HCT116 (cell line): Measurements from ENCODE around the gene ATCAY. TPM values are rescaled to one million over a fixed set of nuclear protein-coding genes. Genes with fewer than 3 reads are reported as not detected.

Source experiments
- ATAC-seq: fragments of 200-7000 bp; cut with Tn5 transposase; 2 replicates; pipeline ENCODE4 v1.9.1; 2020; ENCODE audit warnings: mild to moderate bottlenecking, moderate library complexity
- BruUV-seq: library from RNA; stranded (reverse); fragments of 400-500 nt; replicated peaks from 2 replicates; lab custom pipeline; 2021; lab: Mats Ljungman, UMichigan
- CTCF ChIA-PET: fragments of 300-600 bp; sonication (Branson Sonifier 250); formaldehyde crosslinking; loops from one replicate; lab custom pipeline; 2021; ENCODE audit warnings: antibody characterized with exemption; lab: Charles Lee
- POLR2A ChIA-PET: fragments of 300-600, 350-600 bp; sonication (Branson Sonifier 250); formaldehyde crosslinking; loops from one replicate; lab custom pipeline; 2021; ENCODE audit warnings: antibody characterized with exemption; lab: Charles Lee
- RAD21 ChIA-PET, 2 experiments: fragments of 300-600 bp; sonication (Branson Sonifier 250); formaldehyde crosslinking; loops; one replicate each; lab custom pipeline; 2023; ENCODE audit warnings: low total read pairs in 2 of 2; ENCODE audit not compliant: uncharacterized antibody in 2 of 2, unreplicated experiment in 2 of 2, low non-redundant PET in 1 of 2; lab: Charles Lee
- DNase-seq: peaks from one replicate; pipeline ENCODE4 v3.0.0-alpha.2; 2010; ENCODE audit warnings: low read depth, low spot score
- H2AFZ ChIP-seq: fragments of 200-600 bp; shearing (Covaris generic), sonication (generic); 2 replicates; pipeline ENCODE4 v1.6.1; 2017; ENCODE audit warnings: low read depth, mixed run types, mixed read lengths, antibody characterized with exemption, low read length; ENCODE audit not compliant: poor library complexity, severe bottlenecking
- H3K27ac ChIP-seq: 2 replicates; pipeline ENCODE4 v1.5.1; 2012; ENCODE audit warnings: low read depth, low read length
- H3K27me3 ChIP-seq: fragments of 200-600 bp; sonication (generic); 2 replicates; pipeline ENCODE4 v1.6.1; 2016; ENCODE audit warnings: mixed run types, low read length, mixed read lengths; ENCODE audit not compliant: insufficient read depth
- H3K36me3 ChIP-seq, 2 experiments: fragments of 200-500 bp in 1 of 2; fragments of 200-600 bp in 1 of 2; sonication (Bioruptor generic) in 1 of 2; sonication (generic) in 1 of 2; 2 replicates each; pipeline versions ENCODE4 v1.5.1 to v1.6.1; 2014 to 2016; ENCODE audit warnings: low read length in 2 of 2, inconsistent platforms in 1 of 2, mixed read lengths in 1 of 2, mixed run types in 1 of 2; ENCODE audit not compliant: insufficient read depth in 2 of 2, control insufficient read depth in 1 of 2
- H3K4me1 ChIP-seq, 2 experiments: fragments of 200-600 bp in 1 of 2; sonication (generic) in 1 of 2; 2 replicates each; pipeline versions ENCODE4 v1.5.1 to v1.6.1; 2012 to 2017; ENCODE audit warnings: low read length in 2 of 2, inconsistent platforms in 1 of 2, mild to moderate bottlenecking in 1 of 2, mixed read lengths in 1 of 2, mixed run types in 1 of 2, moderate library complexity in 1 of 2; ENCODE audit not compliant: insufficient read depth in 2 of 2, control insufficient read depth in 1 of 2
- H3K4me2 ChIP-seq: fragments of 200-600 bp; sonication (generic); 2 replicates; pipeline ENCODE4 v1.6.1; 2017; ENCODE audit warnings: mixed run types, low read length, mixed read lengths
- H3K4me3 ChIP-seq, 2 experiments: fragments of 200-600 bp in 1 of 2; sonication (generic) in 1 of 2; replicated peaks in 1 of 2; 2 replicates each; pipeline ENCODE4 v1.5.1; 2011 to 2016; ENCODE audit warnings: low read length in 2 of 2, control low read depth in 1 of 2, low read depth in 1 of 2, mild to moderate bottlenecking in 1 of 2, mixed read lengths in 1 of 2, mixed run types in 1 of 2
- H3K79me2 ChIP-seq: fragments of 200-600 bp; sonication (generic); 2 replicates; pipeline ENCODE4 v1.6.1; 2017; ENCODE audit warnings: mild to moderate bottlenecking, mixed run types, low read length, moderate library complexity, mixed read lengths; ENCODE audit not compliant: insufficient read depth
- H3K9ac ChIP-seq: fragments of 200-600 bp; sonication (generic); 2 replicates; pipeline ENCODE4 v1.6.1; 2016; ENCODE audit warnings: low read length, mixed read lengths
- H3K9me2 ChIP-seq: fragments of 200-600 bp; sonication (generic), shearing (Covaris generic); 2 replicates; pipeline ENCODE4 v1.6.1; 2017; ENCODE audit warnings: mixed run types, mild to moderate bottlenecking, moderate library complexity; ENCODE audit not compliant: insufficient read depth
- H3K9me3 ChIP-seq, 2 experiments: fragments of 200-500 bp in 1 of 2; fragments of 200-600 bp in 1 of 2; sonication (Bioruptor generic) in 1 of 2; sonication (generic) in 1 of 2; 2 replicates each; pipeline ENCODE4 v1.6.1; 2014 to 2017; ENCODE audit warnings: low read length in 2 of 2, mixed read lengths in 2 of 2, inconsistent platforms in 1 of 2, low read depth in 1 of 2, mild to moderate bottlenecking in 1 of 2, mixed run types in 1 of 2, moderate library complexity in 1 of 2; ENCODE audit not compliant: control insufficient read depth in 1 of 2, insufficient read depth in 1 of 2
- H4K20me1 ChIP-seq: fragments of 200-600 bp; sonication (generic), shearing (Covaris generic); 2 replicates; pipeline ENCODE4 v1.6.1; 2017; ENCODE audit warnings: mixed run types, mild to moderate bottlenecking, moderate library complexity; ENCODE audit not compliant: insufficient read depth
- ATF3 ChIP-seq: IDR thresholded peaks from 2 replicates; pipeline ENCODE4 v1.6.1; 2012
- CEBPB ChIP-seq: IDR thresholded peaks from 2 replicates; pipeline ENCODE4 v1.6.1; 2012; ENCODE audit warnings: low read depth
- ELF1 ChIP-seq: IDR thresholded peaks from 2 replicates; pipeline ENCODE4 v1.6.1; 2012; ENCODE audit warnings: low read depth, borderline replicate concordance
- EZH2phosphoT487 ChIP-seq: fragments of 200-600 bp; IDR thresholded peaks from 2 replicates; pipeline ENCODE4 v1.6.1; 2018; ENCODE audit warnings: antibody characterized with exemption, borderline replicate concordance
- JUND ChIP-seq: IDR thresholded peaks from 2 replicates; pipeline ENCODE4 v1.6.1; 2012
- POLR2AphosphoS5 ChIP-seq: IDR thresholded peaks from 2 replicates; pipeline ENCODE4 v1.6.1; 2011; ENCODE audit warnings: mild to moderate bottlenecking, low read depth, low read length, moderate library complexity
- RAD21 ChIP-seq: IDR thresholded peaks from 2 replicates; pipeline ENCODE4 v1.6.1; 2012; ENCODE audit warnings: low read depth, mild to moderate bottlenecking
- SIN3A ChIP-seq: IDR thresholded peaks from 2 replicates; pipeline ENCODE4 v1.6.1; 2012; ENCODE audit warnings: low read depth
- TCF7L2 ChIP-seq: IDR thresholded peaks from 2 replicates; pipeline ENCODE4 v1.7.0; 2011; ENCODE audit warnings: borderline replicate concordance, inconsistent platforms; ENCODE audit not compliant: insufficient read depth, insufficient read length; ENCODE audit errors: extremely low read depth
- ZFX ChIP-seq: fragments of 450-650 bp; IDR thresholded peaks from 2 replicates; pipeline ENCODE4 v1.6.1; 2017
- ZNF274 ChIP-seq: fragments of 200-500 bp; sonication (Bioruptor generic); IDR thresholded peaks from 2 replicates; pipeline ENCODE4 v1.6.1; 2014; ENCODE audit warnings: mild to moderate bottlenecking, low read depth, low read length, inconsistent platforms
- intact Hi-C: fragments of 100-400 bp; cut with micrococcal nuclease; formaldehyde crosslinking; loops from 2 replicates; pipeline ENCODE4 v1.10.0; 2022
- total RNA-seq: library from RNA; stranded (reverse); gene quantifications from one replicate; pipeline ENCODE4 v1.2.1, GENCODE V29; 2021; ENCODE audit not compliant: unreplicated experiment
- TF ChIP-seq, protein P1 (sequence below): IDR thresholded peaks from 2 replicates; pipeline ENCODE4 v1.6.1; 2012; ENCODE audit warnings: low read depth

ATCAY gene
- total RNA-seq, 1 experiment from 2014 or later = not detected

DNA sequence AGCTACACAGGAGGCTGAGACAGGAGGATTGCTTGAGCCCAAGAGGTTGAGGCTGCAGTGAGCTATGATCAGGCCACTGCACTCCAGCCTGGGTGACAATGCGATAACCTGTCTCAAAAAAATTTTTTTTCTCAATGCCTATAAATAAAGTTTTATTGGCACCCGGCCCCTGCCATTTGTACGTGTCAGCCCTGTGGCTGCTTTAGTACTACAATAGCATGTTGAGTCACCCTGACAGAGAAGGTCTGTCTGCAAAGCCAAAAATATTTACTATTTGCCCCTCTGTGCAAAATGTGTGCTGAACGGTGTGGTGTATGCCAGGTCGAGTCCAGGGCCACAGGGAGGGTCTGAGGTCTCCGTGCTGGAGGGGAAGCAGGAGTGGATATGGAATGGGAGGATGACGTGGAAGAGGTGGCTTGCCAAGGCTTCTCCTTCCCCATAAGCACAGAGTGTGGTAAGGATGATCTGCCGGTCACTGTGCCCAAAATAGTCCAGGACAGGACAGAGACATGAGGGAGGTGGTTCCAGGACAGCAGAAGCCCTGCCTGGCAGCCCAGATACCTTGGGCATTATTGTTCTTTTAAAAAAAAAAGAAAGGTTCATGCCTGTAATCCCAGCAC lies 62.4 kb downstream of the ATCAY start:
- POLR2A ChIA-PET = no interaction called here
- H4K20me1 ChIP-seq = no peaks in the 10 kb centered on the region

DNA sequence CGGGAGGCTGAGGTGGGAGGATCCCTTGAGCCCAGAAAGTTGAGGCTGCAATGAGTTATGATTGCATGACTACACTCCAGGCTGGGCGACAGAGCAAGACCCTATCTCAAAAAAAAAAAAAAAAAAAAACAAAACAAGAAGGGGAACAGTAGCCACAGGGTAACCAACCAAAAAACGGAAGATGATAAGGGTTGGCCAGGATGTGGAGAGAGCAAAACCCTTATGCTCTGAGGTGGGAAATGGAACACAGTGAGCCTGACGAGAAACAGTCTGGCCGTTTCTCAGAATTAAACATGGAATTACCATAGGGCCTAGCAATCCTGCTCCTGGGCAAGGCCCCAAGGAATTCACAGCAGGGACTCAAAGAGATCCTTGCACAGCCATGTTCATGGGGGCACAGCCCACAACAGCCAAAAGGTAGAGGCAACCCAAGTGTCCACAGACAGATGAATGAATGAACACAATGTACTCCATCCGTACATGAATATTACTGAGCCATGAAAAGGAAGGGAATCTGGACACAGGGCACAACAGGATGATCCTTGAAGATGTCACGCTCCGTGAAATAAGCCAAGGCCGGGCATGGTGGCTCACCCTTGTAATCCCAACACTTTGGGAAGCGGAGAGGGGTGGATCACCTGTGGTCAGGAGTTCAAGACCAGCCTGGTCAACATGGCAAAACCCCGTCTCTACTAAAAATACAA lies 63.7 kb downstream of the ATCAY start:
- H3K27ac ChIP-seq = no peak overlapping the region
- no peaks in the 10 kb centered on the region for H3K9me2 ChIP-seq
- H3K36me3 ChIP-seq = no peaks in the 10 kb centered on the region
- CTCF ChIA-PET = no interaction called here
- RAD21 ChIA-PET = no interaction called here
- POLR2A ChIA-PET = no interaction called here
- H3K79me2 ChIP-seq = no peaks in the 10 kb centered on the region
- no peak overlapping the region for H2AFZ ChIP-seq
- no peak overlapping the region for H3K9ac ChIP-seq
- no peak overlapping the region for H3K4me3 ChIP-seq
- no peaks in the 10 kb centered on the region for H3K27me3 ChIP-seq
- DNase-seq = no peak
- H3K4me1 ChIP-seq = 0 out of 4 replicates have a peak, but pooled peaks cover 0 to 3% of the 10 kb centered on the region in 2 experiments
- BruUV-seq = no TSS peak
- ATAC-seq = no peak
- H4K20me1 ChIP-seq = no peaks in the 10 kb centered on the region
- H3K9me3 ChIP-seq = no peaks in the 10 kb centered on the region
- intact Hi-C loops = no loop called here
- TF ChIP-seq, protein P1, sequence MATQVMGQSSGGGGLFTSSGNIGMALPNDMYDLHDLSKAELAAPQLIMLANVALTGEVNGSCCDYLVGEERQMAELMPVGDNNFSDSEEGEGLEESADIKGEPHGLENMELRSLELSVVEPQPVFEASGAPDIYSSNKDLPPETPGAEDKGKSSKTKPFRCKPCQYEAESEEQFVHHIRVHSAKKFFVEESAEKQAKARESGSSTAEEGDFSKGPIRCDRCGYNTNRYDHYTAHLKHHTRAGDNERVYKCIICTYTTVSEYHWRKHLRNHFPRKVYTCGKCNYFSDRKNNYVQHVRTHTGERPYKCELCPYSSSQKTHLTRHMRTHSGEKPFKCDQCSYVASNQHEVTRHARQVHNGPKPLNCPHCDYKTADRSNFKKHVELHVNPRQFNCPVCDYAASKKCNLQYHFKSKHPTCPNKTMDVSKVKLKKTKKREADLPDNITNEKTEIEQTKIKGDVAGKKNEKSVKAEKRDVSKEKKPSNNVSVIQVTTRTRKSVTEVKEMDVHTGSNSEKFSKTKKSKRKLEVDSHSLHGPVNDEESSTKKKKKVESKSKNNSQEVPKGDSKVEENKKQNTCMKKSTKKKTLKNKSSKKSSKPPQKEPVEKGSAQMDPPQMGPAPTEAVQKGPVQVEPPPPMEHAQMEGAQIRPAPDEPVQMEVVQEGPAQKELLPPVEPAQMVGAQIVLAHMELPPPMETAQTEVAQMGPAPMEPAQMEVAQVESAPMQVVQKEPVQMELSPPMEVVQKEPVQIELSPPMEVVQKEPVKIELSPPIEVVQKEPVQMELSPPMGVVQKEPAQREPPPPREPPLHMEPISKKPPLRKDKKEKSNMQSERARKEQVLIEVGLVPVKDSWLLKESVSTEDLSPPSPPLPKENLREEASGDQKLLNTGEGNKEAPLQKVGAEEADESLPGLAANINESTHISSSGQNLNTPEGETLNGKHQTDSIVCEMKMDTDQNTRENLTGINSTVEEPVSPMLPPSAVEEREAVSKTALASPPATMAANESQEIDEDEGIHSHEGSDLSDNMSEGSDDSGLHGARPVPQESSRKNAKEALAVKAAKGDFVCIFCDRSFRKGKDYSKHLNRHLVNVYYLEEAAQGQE = no peak
- TF ChIP-seq ELF1 = no peak
- no peak for TF ChIP-seq ZNF274
- TF ChIP-seq JUND = no peak
- no peak for TF ChIP-seq EZH2phosphoT487
- no peak for TF ChIP-seq ATF3
- no peak for TF ChIP-seq ZFX
- no peak for TF ChIP-seq POLR2AphosphoS5
- TF ChIP-seq CEBPB = no peak
- no peak for TF ChIP-seq RAD21
- no peak for TF ChIP-seq SIN3A
- TF ChIP-seq TCF7L2 = no peak
- H3K4me2 ChIP-seq = no peak overlapping the region

More for the DNA sequence above, 62.4 kb downstream of the ATCAY start:
- Histone ChIP-seq H3K4me2 (no peak overlapping the region), H3K9ac (no peak overlapping the region), H3K79me2 (no peaks in the 10 kb centered on the region), H3K9me3 (no peaks in the 10 kb centered on the region), H3K4me3 (no peak overlapping the region), H3K4me1 (0 out of 4 replicates have a peak, but pooled peaks cover 0 to 3% of the 10 kb centered on the region in 2 experiments), H3K9me2 (no peaks in the 10 kb centered on the region), H2AFZ (no peak overlapping the region), H3K36me3 (no peaks in the 10 kb centered on the region), H3K27ac (no peak overlapping the region), H3K27me3 (no peaks in the 10 kb centered on the region)
- RAD21 ChIA-PET = no interaction called here
- intact Hi-C loops = no loop called here
- CTCF ChIA-PET = no interaction called here
- no TSS peak for BruUV-seq
- ATAC-seq = peak; percentile 20; the same call in 1 of the 2 replicates
- DNase-seq = no peak
- TF ChIP-seq ZFX = no peak
